ENCODE measurements around the gene REL.
A peak's percentile ranks its signal among the peaks of the same experiment; 100 is the strongest.
"Not testable (repeated sequence)": the region's sequence is repeated elsewhere in the genome, so short reads cannot be mapped to it uniquely, and the experiment has no call there.

Gene REL

GRCh38 chr2:60926741-60927552 is 45.6 kb downstream of the REL start:
- FAIRE-seq = no peak

- FAIRE-seq = not testable (repeated sequence)
Observed at GRCh38 chr2:60932061-60932460, 50.7 kb downstream of the REL start.

- no peak for FAIRE-seq
Observed at GRCh38 chr2:60932954-60933353, 51.6 kb downstream of the REL start.

- no peak for FAIRE-seq
Observed at GRCh38 chr2:60934165-60934722, 52.9 kb downstream of the REL start.

DNA sequence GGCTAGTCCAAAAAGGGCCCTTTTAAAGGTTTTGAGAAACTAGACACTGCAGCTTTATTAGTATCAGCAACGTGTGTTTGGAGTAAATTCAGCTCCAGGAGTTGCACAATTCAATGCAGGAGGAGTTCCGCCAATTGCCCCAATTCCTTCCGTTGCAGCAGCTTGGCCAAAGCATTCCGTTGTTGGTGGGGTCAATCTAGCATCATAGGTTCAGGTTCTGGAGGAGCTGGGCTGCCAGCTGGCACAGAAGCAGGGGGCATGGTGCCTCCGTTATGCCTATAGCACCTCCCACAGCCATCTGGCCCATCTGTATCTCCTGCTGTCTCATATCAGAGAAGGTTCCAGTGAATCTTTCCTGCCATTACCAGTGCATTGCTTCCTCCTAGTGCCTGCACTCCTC is 55.4 kb downstream of the REL start:
- no peak for FAIRE-seq

DNA sequence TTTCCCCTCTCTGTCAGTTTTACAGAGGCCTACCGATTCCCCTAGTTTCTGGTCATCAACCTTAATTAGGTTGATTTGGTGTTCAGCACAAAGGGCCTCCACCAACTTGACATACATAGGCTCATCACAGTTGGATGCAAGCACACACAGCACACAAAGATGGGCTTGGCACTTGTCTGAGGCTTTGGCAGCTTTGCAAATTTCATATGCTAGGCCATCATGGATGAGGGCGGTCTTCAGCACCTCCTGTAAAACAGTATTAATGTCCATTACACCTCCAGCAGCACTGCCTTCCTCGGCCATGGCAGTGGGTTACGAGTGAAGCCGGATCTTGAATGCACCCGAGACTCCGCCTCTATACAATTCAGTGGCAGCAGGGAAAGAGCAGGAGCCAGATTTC is 56.9 kb downstream of the REL start:
- no peak for FAIRE-seq

DNA sequence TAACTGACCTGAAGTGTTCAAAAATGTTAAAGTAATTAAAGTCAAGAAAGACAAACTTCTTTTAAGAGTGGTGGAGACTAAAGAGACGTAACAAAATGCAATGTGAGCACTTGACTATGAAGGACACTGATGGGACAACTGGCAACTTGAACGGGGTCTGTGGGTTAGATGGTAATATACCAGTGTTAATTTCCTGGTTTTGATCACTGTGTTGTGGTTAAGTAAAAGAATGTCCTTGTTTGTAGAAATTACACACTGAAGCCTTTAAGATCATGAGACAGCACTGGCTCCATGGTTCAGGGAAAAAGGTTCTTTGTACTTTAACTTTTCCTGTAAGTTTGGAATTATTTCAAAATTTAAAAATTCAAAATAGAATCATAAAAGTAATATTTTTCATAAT is 58.2 kb downstream of the REL start:
- no peak for FAIRE-seq

GRCh38 chr2:60945341-60945740 is 64.0 kb downstream of the REL start:
- no peak for FAIRE-seq

DNA sequence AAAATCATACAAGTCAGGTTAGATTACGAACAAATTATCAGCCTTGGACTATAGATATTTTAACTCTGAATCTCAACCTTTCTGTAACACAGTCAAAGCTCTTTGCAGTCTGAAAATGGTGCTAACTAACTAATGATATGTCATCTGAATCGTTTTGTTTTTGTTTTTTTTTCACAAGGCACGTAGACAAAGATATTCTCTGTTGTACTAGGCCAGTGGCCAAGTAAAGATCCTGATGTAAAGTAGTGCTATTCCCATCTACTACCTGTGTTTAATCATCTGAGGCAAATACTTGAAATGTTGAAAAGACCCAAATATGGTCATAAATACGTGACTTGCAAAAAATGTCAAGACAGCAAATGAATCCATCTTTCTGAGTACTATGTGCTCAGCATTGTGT is 65.7 kb downstream of the REL start:
- no peak for FAIRE-seq

DNA sequence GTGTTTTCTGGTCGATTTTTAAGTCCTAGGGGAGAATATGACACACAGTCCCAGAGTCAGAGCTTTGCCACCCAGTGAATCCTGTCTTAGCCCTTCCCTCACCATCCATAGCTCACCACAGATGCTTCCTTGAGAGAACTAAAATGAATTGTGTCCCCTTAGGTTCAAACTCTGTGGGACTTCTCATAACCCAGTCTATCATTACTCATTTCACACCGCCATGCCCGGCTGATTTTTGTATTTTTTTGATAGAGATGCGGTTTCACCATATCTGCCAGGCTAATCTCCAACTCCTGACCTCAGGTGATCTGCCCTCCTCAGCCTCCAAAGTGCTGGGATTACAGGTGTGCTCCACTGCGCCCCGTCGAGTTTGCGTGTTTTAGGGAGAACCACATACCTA is 66.8 kb downstream of the REL start:
- FAIRE-seq = no peak

DNA sequence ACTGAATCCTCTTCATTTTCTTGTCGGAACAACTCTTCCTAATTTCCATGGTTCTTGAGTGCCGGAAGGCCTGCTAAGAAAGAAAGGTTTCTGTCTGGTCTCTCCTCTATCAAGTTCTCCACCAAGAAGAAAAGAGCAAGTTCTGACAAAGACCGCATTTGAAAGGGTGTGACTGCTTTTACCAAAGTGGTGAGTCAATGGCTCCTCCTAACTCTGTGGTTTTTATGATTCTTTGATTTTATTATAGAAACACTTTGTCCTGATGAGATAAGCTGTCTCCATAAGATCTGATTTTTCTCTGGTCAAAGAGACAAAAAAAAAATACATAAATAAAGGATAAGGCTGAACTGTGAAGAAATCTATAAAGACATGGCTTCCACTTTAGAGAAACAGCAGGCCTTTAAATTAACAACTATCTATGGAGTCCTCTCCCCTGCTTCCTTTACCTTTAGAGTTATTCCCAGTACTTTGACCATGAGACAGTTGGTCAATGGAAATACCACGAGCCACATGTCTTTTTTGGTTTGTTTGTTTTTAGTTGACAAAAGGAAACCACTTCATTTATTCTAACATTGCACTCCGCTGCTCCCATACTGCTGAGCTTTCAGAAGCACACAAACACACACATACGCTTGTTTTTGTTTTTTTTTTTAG is 67.7 kb downstream of the REL start:
- no peak for FAIRE-seq

GRCh38 chr2:60954139-60954538 is 72.8 kb downstream of the REL start:
- FAIRE-seq = no peak

DNA sequence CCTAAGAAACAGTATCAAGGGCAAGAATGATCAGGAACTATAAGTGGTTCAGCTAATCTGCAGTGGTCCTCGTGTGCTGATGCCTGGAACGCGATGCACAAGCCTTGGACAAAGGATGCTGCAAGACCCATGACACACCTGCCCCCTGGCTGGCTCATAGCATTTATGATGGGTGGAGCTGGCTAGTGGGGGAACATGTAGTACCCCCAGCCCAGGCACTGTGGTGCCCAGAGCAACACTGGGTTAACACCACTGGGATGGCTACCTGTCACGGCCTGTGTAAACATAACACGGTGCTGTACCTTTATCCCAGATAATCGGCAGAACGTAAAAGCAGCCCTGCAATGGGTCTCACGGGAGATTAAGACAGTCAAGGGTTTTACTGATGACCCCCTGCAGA is 75.8 kb downstream of the REL start:
- no peak for FAIRE-seq

GRCh38 chr2:60957643-60958042 is 76.3 kb downstream of the REL start:
- no peak for FAIRE-seq

DNA sequence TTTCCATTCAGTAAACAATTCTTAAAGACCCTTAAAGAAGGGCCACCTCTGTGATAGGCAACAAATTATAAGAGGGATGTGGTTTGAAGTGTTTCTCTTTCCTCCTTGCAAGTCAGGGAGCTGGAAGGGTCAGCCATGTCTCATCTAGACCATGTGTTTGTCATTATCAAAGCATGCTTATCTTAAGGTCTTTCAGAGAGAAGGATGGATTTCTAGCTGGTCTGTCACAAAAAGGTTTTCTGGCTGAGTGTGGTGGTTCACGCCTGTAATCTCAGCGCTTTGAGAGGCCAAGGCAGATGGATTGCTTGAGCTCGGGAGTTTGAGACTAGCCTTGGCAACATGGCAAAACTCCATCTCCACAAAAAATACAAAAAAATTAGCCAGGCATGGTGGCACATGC is 77.0 kb downstream of the REL start:
- FAIRE-seq = no peak

DNA sequence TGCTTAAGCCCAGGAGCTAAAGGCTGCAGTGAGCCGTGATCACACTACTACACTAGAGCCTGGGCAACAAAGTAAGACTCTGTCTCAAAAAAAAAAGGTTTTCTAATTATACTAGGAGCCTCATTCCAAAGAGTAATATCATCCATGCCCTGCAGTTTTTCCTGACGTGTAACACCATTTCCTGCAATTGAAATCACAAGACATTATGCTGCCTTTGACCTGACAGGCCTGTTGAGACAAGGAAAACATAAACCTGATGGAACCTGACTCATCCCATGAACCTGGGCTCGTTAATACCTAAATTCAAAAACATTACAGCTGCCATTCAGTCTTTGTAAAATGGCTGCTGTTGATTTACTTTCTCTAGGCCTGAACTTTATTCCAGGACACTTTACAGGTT is 77.4 kb downstream of the REL start:
- no peak for FAIRE-seq

DNA sequence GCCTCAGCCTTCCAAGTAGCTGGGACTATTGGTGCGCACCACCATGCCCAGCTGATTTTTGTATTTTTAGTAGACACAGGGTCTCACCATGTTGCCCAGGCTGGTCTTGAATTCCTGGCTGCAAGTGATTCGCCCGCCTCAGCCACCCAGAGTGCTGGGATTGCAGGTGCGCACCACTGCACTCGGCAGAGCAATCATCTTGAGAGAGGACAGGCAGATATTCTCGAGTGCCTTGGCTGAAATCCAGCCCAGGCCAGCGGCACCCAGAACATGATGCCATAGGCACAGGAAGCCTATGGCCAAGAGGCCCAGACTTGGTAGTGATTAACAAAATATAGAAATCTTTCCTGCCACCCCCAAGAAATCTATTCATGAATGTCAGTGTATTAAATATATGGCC is 78.1 kb downstream of the REL start:
- FAIRE-seq = no peak

DNA sequence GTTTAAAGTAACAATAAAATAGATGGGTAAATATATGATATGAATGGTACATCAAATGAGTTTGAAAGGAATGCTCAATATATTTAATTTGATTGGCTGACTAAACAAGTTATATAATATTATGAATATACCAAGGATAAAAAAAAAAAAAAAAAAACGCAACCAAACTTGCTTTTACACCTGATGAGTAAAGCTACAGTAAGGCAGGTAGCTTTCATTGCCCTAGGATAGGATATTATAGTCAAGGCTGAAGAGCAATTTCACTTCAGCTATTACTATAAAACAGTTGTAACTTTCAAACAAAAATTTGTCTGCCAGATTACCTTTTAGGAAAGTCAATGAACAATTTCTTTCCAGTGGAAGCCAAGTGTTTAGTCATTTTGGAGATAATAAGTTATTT is 79.3 kb downstream of the REL start:
- no peak for FAIRE-seq

- peak; percentile 26 for FAIRE-seq
Observed at GRCh38 chr2:60961457-60961856, 80.1 kb downstream of the REL start.

DNA sequence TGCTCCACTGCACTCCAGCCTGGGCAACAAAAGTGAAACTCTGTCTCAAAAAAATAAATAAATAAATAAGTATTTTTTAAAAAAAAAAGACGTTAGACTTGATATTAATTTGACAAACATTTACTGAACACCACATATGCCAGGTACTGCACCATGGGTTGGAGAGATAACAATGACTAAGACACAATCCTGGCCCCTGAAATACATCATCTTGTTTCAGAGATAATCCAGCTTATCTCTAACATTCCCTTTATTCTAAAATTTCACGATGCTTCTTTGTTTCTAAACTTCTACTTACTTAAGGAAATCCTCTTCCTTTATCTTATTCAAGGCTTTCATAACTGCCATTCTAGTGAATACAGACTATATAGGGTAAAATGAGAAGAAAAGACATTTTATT is 81.2 kb downstream of the REL start:
- no peak for FAIRE-seq

DNA sequence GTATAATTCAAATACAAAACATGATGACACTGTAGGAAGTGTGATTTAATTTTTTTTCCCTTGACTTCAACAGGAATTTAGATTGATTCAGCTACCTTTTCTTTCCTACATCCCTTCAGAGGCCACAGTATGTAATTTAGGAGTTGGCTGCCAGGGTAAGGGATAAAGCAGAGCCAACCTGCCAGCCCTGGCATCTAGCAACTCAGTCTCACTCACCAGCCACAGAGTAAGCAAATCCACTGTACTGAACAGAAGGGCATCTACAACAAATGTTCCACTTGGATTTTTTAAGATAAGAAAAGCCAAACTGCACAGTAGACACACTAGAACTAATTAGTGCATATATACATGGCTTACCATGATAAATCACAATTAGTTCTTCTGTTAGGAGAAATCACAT is 81.8 kb downstream of the REL start:
- no peak for FAIRE-seq

- no peak for FAIRE-seq
Observed at GRCh38 chr2:60964651-60965498, 83.5 kb downstream of the REL start.

DNA sequence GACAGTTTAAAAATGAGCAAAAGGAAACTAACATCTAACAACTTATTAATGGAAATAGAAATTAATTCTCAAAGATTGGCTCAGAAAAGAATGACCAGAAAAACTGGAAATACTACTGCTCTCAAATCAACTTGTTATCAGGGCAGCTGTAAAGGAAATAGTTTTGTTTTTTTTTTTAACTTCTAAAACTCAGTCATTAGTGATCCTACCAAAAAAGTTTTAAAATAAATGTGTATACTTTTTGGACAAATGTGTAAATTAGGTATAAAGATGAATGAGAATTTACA is 84.1 kb downstream of the REL start:
- peak; percentile 46 for FAIRE-seq
